GM12872 (cell line): Measurements from ENCODE around the gene PLA1A.

Experiments used
- CTCF ChIP-seq: IDR thresholded peaks from 3 replicates; pipeline ENCODE4 v1.5.1; 2011; ENCODE audit warnings: low read depth, mild to moderate bottlenecking, low read length, moderate library complexity; ENCODE audit not compliant: insufficient read depth

PLA1A gene

GRCh38 chr3:119569156-119569555 is 28.5 kb upstream of the PLA1A start:
- no peak for TF ChIP-seq CTCF

GRCh38 chr3:119570229-119570628 is 27.5 kb upstream of the PLA1A start:
- no peak for TF ChIP-seq CTCF

- TF ChIP-seq CTCF: no peak
These were observed 26.5 kb upstream of the PLA1A start for GRCh38 chr3:119571230-119571629.

- TF ChIP-seq CTCF: no peak
These were observed 26.0 kb upstream of the PLA1A start for GRCh38 chr3:119571688-119572087.

- no peak for TF ChIP-seq CTCF
These were observed 22.2 kb upstream of the PLA1A start for GRCh38 chr3:119575507-119575906.

GRCh38 chr3:119579366-119580066 is 18.2 kb upstream of the PLA1A start, which contains the start of gene ADPRH:
TSS of gene ADPRH (plus strand) at chr3:119579492. CDS start at chr3:119582170, 2,678 bp downstream.
- TF ChIP-seq CTCF: no peak

GRCh38 chr3:119580067-119580760 is 17.5 kb upstream of the PLA1A start:
- TF ChIP-seq CTCF: no peak
